Measurements from ENCODE around the gene GADD45B.

The GADD45B gene

DNA sequence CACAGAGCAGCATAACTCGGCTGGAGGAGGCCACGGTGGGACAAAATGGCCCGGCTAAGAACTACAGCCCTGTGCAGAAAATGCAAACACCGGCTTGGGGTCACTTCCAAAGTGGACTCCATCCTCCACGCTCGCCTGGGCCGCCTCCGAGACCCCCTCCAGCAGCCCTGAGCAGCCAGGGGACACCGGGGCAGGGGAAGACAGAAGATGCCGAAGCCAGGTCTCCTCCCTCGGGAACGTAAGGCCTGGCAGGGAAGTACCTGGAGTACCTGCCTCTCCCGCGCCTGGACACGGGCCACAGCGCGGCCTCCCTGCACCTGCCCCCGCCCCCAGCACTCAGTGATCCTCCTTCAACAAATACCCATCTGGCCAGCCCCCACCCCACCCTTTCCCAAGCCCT is 24.2 kb upstream of the GADD45B start (continued):
- TF ChIP-seq, protein P1, sequence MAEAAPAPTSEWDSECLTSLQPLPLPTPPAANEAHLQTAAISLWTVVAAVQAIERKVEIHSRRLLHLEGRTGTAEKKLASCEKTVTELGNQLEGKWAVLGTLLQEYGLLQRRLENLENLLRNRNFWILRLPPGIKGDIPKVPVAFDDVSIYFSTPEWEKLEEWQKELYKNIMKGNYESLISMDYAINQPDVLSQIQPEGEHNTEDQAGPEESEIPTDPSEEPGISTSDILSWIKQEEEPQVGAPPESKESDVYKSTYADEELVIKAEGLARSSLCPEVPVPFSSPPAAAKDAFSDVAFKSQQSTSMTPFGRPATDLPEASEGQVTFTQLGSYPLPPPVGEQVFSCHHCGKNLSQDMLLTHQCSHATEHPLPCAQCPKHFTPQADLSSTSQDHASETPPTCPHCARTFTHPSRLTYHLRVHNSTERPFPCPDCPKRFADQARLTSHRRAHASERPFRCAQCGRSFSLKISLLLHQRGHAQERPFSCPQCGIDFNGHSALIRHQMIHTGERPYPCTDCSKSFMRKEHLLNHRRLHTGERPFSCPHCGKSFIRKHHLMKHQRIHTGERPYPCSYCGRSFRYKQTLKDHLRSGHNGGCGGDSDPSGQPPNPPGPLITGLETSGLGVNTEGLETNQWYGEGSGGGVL (tag by site-specific recombination; IDR thresholded peaks at IDR 0.05), result no peak
- no peak for TF ChIP-seq ZSCAN30 (tag by site-specific recombination; IDR thresholded peaks at IDR 0.05)
- no peak for TF ChIP-seq ZBTB26 (tag by site-specific recombination; optimal IDR thresholded peaks at IDR 0.05)
- TF ChIP-seq ZNF274 (IDR thresholded peaks at IDR 0.05; ENCODE audit: low read length), result no peak
- no peak for TF ChIP-seq ZNF274 (tag by site-specific recombination; IDR thresholded peaks at IDR 0.05; ENCODE audit: borderline replicate concordance)
- TF ChIP-seq ZNF302 (tag by site-specific recombination; IDR thresholded peaks at IDR 0.05; ENCODE audit: low read depth), result no peak
- no peak for TF ChIP-seq ZNF324 (tag by site-specific recombination; IDR thresholded peaks at IDR 0.05)
- no peak for TF ChIP-seq KLF7 (tag by site-specific recombination; IDR thresholded peaks at IDR 0.05; ENCODE audit: borderline replicate concordance)
- no peak for TF ChIP-seq ZNF664 (tag by site-specific recombination; IDR thresholded peaks at IDR 0.05)
- TF ChIP-seq ZNF169 (tag by site-specific recombination; IDR thresholded peaks at IDR 0.05), result no peak
- TF ChIP-seq, protein P2, sequence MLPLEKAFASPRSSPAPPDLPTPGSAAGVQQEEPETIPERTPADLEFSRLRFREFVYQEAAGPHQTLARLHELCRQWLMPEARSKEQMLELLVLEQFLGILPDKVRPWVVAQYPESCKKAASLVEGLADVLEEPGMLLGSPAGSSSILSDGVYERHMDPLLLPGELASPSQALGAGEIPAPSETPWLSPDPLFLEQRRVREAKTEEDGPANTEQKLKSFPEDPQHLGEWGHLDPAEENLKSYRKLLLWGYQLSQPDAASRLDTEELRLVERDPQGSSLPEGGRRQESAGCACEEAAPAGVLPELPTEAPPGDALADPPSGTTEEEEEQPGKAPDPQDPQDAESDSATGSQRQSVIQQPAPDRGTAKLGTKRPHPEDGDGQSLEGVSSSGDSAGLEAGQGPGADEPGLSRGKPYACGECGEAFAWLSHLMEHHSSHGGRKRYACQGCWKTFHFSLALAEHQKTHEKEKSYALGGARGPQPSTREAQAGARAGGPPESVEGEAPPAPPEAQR (tag by site-specific recombination; IDR thresholded peaks at IDR 0.05), result no peak

- Histone ChIP-seq H3K4me3 (ENCODE audit: low read depth, low read length) (no peak overlapping the region), H3K9me3 (ENCODE audit: control insufficient read depth, insufficient read depth, low read depth, low read length) (no peaks in the 10 kb centered on the region), H3K36me3 (ENCODE audit: control insufficient read depth in 2 of 2, insufficient read depth in 1 of 2, low read length in 2 of 2) (peaks cover 4 to 36% of the 10 kb centered on the region in 2 experiments; a peak in 2 of 3 replicates), H3K27ac (ENCODE audit: extremely low read depth, low read depth, low read length) (no peak overlapping the region), H3K4me1 (ENCODE audit: control insufficient read depth, insufficient read depth, low read length) (peaks cover 2% of the 10 kb centered on the region; the same call in 1 of the 2 replicates)
- TF ChIP-seq REST (tag by site-specific recombination; IDR thresholded peaks at IDR 0.05), result no peak
- TF ChIP-seq ZBTB20 (tag by site-specific recombination; IDR thresholded peaks at IDR 0.05), result no peak
- no peak for TF ChIP-seq ZFP41 (tag by site-specific recombination; IDR thresholded peaks at IDR 0.05; ENCODE audit: borderline replicate concordance)
- no peak for TF ChIP-seq ZNF202 (tag by site-specific recombination; IDR thresholded peaks at IDR 0.05; ENCODE audit: borderline replicate concordance)
- TF ChIP-seq ZNF24 (tag by site-specific recombination; IDR thresholded peaks at IDR 0.05), result no peak
- TF ChIP-seq ZFP69B (tag by site-specific recombination; IDR thresholded peaks at IDR 0.05), result no peak
- TF ChIP-seq FEZF1 (tag by site-specific recombination; IDR thresholded peaks at IDR 0.05), result no peak
- no peak for TF ChIP-seq ZNF423 (tag by site-specific recombination; IDR thresholded peaks at IDR 0.05)
- POLR2A ChIA-PET, result interaction anchor here (0.7 to 5.3 kb wide), 6 partner anchors 9 to 367 kb away, joined by 3 to 83 read pairs (median 4); partner anchors contain the start of gene GADD45B
- CTCF ChIA-PET, result interaction anchor here (2.3 kb wide), 1 partner anchor 20 kb away, joined by 5 read pairs; no protein-coding TSS in a partner anchor
Observed at GRCh38 chr19:2453431-2454025, 22.4 kb upstream of the GADD45B start.

Data from HEK293 (cell line).